NCI-H1436 treated with DMSO at 0.1 percent for 48 hours (cell line): ENCODE measurements around the gene ALKBH3.

Experiments used
- DNase-seq: peaks from one replicate; lab custom pipeline; 2025; lab: John Stamatoyannopoulos, UW

The ALKBH3 gene

DNA sequence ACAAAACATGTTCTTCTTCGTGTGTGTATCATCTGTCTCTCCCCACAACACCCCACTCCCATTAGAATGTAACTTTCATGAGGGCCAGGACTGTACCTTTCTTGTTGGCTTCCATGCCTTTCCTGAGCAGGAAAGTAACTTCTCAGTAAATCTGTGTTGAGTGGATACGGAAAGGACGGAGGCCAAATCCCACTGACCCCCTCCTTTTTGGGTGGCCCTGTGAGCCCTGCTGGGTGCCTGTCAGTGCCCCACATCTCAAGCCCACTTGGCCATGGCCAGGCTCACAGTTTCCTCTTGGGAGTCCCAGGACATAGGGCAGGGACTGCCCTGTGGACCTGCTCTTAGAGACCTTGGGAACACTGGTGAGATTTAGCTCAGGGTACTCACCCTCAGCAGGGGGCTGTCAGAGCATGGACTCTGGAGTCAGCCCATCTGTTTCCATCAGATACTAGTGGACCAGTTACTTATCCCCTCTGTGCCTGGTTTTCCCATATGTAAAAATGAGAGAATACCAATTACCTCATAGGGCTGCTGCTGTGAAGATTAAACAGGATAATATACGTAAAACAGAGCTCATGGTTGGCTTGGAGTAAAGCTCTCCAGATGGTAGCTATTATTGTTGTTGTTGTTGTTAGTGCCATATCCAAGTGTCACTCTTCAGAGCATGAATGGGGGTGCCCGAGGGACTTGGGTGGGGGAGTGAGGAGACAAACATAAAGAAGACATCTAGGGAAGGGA is 60.8 kb downstream of the ALKBH3 start:
- DNase-seq, result no peak

DNA sequence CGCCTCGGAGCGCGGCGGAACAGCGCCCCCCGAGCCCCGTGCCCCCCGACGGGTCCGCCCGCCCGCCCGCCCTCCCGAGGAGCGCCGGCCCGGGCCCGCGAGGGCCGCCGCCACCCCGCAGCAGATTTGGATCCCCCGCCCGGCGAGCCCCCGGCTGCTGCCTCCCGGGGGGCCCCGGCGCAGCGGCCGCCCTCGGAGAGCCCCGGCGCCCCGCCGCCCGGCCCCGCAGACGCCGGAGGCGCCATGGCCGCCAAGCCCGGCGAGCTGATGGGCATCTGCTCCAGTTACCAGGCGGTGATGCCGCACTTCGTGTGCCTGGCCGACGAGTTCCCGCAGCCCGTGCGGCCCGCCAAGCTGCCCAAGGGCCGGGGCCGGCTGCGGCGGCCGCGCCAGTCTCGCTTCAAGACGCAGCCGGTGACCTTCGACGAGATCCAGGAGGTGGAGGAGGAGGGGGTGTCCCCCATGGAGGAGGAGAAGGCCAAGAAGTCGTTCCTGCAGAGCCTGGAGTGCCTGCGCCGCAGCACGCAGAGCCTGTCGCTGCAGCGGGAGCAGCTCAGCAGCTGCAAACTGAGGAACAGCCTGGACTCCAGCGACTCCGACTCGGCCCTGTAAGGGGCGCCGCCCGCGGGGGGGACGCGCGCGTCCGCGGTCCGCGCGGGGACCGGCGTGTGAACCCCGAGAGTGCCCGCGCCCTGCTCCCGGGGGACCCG is 62.2 kb downstream of the ALKBH3 start:
- no peak for DNase-seq

DNA sequence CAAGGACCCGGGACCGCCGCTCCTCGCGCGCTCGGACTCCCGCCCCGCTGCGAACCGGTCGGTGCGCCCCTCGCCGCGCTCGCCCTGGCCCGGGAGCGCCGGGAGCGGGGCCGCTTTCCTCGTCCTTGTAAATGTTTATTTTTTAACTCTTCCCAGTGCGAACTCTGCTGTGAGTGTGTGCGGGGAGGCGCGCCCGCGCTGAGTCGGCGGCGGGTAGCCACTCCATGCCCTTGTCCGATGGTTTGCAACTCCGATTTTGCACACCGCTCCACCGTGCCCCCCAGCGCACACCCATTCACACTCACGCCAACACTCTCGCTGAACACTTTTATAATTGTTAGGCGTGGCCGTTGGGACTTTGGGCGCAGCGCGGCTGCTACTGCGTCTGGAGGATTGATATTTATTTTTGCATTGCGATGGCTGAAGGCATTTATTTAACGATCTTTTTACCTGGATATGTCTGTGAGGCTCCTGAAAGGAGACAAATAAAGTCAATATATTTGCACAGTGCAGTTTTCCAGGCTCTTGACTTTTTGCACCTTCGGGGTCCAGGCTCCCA is 62.8 kb downstream of the ALKBH3 start:
- no peak for DNase-seq

DNA sequence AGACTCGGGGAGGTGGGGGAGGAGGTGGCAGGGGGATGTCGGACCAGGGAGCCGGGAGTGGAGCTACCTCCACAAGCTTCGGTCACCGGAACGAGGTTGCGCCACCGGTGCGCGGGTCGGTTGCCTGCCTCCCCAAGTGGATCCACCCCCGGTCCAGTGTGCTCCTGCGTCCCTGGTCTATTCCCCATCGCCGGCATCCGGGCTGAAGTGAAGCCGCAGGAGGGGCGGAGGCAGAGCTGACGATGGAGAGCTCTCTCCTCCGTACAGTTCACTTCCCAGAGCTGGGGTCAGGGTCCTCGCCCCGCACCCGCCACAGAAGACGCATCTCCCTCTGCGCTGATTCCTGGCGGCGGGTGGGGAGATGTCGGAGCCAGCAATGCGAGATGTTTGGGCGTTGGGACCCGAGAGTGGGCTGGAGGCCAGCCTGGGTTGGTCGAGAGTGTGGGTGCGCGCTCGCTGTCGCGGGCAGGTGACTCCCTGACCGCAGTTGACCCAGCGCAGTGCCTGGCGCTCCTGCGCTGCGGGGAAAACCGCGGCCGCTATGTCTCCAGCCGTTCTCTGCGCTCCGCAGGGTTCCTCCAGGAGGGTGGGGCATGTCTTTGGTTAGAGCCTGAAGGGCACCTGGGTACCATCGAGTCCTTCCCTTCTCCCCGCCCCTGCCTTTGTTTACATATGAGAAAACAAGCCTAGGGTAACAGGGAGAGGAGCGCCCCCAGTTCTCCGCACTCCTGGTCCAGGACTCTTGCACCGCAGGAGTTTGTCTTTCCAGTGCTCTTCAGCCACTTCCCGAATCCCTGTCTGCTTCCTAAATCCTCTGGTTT is 63.5 kb downstream of the ALKBH3 start:
- DNase-seq, result no peak

DNA sequence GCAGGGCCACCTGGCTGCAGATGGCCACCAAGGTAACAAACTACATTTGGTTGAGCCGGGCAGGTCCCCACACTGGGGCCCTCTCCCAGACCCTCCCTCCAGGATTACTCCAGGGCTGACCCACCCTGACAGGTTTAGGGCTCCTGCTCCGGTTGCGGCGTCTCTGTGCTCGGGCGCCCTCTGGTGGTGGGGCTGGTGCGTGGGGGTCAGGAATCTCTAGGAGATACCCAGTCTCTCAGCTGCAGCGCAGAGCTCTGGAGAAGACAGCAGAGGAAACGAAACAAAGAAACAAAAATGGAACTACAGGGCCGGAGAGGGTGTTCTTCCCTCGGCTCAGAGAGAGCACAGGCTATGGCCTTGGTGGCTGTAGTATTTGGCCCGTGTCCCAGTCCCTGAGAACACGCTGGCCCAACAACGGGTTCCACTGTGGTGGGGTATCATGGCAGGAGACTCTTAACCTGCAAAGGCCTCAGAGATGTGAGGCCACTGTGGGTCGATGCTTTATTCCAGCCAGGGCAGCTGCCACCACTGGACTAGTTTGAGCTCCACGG is 64.2 kb downstream of the ALKBH3 start:
- no peak for DNase-seq

DNA sequence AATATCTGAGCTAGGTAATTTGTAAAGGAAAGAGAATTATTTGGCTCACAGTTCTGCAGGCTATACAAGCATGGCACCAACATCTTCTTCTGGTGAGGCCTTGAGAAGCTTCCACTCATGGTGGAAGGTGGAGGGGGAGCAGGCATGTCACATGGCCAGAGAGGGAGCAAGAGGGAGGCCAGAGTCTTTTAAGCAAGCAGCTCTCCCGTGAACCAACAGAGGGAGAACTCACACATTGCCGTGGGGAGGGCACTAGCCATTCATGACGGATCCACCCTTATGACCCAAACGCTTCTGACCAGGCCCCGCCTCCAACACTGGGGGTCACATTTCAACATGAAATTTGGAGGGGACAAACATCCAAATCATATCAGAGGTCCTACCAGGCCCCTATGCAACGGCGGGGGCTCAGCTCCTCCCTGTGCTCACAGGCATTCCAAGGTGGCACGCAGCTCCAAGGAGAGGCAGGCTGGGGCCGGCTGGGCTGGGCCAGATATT is 66.4 kb downstream of the ALKBH3 start:
- DNase-seq, result no peak

DNA sequence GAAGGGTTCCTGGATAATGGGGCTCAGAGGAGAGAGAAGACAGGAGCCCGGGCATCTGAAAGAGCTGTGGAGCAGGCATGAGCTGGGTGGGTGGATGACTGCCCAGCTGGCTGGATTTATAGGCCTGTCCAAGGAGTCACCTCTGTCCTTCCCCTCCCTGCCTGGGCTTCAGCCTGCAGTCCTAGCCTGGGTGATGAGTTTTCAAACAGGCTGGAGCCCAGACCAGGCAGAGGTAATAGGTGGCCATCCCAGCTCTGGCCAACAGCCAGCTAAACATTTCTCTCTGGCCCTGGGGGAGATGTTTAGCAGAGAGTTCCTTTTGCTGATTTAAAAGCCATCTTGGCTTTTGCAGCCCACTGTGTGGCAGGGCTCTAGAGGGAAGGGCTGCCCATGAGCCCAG is 67.2 kb downstream of the ALKBH3 start:
- DNase-seq, result no peak

DNA sequence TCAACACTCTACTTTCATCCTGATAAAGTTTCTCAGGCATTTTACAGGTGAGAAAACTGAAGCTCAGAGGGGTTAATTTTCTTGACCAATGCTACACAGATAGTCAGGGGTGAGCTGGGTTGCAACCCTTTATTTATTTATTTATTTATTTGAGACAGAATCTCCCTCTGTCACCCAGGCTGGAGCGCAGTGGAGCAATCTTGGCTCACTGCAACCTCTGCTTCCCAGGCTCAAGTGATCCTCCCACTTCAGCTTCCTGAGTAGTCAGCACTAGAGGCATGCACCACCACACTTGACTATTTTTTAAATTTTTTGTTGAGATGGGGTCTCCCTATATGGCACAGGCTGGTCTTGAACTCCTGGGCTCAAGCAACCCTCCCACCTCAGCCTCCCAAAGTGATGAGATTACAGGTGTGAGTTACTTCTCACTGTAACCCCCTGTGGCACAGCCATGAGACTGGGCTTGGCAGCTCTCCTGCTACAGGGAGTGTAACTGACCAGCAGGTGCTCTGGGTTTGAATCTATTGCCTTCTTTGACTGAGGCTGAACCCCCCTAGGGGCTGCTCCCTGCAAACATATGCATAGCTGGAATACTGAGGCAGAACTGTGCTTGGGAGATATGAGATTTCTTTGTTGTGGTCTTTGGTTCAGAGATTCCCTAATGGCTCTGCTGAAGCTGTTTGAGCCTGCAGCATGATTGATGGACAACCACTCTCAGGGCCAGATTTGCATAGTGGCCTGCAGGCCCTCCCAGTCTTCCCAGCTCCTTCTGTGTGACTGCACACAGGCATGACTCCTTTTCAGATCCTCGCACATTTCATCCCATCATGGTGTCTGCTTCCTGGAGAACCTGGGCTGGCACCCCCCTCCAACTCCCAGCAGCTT is 68.0 kb downstream of the ALKBH3 start:
- no peak for DNase-seq

DNA sequence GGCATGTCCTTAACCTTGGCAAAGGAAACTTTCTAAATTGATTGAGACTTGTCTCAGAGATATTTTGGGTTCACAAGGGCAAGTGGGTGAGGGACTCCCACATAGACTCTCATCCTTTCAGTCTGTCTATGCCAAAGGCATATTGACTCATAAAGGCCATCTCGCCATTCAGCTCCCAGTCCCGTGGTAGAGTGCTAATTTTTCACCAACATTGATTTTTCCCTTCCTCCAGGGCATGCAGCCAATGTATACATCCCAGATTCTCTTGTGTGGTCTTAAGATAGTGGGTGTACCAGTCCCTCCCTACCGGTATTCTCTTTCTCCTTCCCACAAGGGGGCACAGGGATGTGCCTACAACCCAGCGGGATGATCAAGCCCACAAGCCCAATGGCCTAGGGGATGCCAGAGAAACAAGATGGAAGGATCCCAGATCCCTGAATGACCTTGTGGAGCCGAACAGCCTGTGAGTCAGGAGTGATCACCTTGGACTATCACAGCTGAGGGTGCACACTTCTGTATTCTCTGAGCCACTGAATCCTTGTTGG is 69.8 kb downstream of the ALKBH3 start:
- DNase-seq, result no peak

DNA sequence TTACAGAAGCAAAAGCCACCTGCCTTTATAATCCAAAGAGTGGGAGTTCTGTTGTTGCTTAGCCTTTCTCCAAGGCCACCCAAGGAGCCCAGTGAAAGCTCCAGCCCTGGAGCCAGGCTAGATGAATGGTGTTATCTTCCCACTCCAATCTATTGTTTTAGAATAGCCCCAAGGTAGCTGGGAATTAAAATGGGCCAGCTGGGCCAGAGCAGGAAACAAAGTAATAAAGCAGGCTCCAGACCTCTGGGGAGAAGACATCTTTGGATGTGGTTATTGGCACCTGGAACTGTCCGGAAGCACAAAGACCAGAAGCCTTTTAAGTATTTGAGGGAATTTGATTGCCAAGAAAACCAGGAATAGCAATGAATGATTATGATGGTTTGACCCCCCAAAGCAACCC is 70.6 kb downstream of the ALKBH3 start:
- DNase-seq, result no peak

DNA sequence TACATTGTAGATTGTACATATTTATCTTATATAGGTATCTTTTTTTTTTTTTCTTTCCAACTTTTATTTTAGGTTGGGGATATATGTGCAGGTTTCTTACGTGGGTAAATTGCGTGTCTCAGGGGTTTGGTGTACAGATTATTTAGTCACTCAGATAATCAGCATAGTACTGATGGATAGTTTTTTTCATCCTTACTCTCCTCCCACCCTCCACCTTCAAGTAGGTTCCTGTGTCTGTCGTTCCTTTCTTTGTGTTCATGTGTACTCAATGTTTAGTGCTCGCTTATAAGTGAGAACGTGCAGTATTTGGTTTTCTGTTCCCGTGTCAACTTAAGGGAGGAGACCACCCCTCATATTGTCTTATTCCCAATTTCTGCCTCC is 71.4 kb downstream of the ALKBH3 start:
- DNase-seq, result no peak

DNA sequence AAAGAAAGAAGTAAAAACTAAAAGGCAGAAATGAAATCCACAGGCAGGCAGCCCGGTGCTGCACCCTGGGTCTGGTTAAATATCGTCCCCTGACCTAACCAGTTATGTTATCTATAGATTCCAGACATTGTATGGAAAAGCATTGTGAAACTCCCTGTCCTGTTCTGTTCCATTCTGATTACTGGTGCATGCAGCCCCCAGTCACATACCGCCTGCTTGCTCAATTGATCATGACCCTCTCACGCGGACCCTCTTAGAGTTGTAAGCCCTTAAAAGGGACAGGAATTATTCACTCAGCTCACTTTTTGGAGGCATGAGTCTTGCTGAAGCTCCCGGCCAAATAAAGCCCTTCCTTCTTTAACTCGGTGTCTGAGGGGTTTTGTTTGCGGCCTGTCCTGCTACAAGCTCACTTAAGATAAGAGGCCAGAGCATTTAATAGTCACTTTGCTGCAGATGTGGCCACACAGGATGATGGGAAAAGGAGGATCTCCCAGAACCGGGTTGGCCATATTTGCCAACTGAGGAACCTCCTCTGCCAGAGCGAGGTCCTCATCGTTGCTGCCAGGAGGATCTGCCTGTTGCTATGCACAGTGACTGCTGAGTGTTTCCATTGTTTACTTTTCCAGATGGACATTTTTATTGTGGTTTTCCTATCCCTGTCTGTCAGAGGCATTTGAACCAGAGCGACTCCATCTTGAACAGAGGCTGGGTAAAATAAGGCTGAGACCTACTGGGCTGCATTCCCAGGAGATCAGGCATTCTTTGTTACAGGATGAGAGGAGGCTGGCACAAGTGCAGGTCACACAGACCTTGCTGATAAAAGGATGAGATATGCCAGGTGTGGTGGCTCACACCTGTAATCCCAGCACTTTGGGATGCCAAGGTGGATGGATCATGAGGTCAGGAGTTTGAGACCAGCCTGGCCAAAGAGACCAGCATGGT is 72.0 kb downstream of the ALKBH3 start:
- no peak for DNase-seq

DNA sequence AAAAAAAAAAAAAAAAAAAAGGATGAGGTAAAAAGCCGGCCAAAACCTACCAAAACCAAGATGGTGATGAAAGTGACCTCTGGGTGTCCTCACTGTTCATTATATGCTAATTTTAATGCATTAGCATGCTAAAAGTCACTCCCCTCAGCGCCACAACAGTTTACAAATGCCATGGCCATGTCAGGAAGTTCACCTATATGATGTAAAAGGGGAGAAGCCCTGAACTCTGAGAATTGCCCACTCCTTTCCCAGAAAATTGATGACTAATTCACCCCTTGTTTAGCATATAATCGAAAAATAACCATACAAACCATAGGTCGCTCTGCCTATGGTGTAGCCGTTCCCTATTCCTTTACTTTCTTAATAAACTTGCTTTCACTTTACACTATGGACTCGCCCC is 72.9 kb downstream of the ALKBH3 start:
- DNase-seq, result no peak

DNA sequence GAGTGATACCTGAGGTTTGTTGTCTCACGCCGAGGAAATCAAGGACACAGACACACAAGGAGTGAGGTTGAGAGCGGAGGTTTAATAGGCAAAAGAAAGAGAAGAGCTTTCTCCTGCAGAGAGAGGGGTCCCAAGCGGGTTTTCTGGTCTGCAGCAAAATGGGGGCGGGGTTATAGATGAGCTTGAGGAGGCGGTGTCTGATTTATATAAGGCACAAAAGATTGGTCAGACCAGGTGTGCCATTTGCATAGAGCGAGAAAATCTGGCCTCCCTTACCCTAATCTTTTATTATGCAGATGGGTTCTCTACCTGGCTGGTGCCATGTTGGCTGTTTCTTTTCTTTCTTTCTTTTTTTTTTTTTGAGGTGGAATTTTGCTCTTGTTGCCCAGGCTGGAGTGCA is 73.6 kb downstream of the ALKBH3 start:
- no peak for DNase-seq

DNA sequence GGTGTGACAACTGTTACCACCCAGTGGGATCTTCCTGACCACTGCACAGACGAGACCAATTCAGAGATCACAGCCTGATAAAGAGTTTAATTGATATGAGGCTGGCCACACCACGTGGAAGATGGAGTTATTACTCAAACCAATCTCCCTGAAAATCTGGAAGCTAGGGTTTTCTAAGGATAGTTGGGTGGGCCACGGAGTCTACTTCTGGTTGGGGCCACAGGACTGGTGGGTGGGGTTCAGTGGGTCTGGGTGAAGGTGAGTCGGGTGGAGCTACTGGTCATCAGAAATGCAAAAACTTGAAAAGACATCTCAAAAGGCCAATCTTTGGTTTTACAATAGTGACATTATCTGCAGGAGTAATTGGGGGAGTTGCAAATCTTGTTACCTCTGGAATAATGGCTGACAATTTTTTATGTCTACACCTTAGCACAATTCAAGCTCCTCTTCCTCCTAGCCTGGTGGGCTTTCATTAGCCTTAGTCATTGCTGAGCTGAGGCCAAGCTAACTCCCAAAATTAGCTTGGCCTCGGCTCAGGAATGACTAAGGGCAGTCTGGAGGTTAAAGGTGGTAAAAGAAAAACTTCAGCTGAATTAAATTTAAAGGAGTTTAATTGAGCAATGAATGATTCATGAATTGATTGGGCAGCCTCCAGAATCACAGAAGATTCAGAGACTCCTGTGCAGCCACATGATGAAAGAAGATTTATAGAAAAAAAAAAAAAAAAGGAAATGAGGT is 74.9 kb downstream of the ALKBH3 start:
- DNase-seq, result no peak

DNA sequence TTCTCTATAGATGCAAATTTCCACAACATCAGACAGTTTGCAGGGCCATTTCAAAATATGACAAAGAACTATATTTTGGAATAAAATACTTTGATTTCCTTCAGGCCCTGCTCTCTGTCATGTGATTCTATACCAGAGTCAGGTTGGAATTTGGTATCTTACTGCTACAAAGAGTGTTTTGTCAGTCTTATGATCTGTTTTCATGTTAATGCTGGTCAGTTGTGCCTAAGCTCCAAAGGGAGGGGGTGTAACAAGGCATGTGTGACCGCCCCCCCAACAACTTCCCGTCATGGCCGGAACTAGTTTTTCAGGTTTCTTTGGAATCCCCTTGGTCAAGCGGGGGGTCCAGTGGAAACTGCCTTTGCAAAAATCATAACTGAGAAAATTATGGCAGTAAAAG is 76.9 kb downstream of the ALKBH3 start:
- DNase-seq, result no peak

DNA sequence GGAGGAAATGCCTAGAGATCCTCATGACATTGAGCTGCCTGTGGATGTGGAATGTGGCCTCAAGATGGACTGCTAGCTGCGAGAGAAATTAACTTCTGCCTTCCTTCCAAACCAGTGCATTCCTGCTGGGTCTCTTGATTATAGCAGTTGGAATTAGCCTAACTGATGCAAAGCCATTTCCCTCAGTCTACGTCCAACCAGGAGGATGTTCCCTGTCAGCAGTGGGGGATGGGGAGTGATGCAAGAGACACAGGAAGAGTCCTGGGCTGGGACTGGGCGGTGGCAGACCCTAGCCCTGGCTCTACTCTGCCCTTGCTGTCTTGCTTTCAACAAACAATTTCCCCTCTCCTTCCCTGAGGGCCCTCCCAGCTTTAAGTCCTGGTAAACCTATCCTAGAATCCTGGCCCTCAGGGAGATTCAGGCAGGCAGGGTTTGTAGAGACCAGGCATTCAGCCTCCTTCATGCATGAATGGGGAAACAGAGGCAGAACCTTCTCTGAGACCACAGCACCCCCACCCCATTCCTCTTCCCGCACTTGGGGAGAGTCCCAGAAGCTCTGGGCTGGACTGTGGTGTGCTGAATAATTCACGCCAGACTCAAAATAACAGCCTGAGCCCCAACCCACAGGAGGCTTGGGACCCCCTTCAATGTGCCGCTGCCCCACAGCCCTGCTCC is 78.8 kb downstream of the ALKBH3 start:
- DNase-seq, result no peak
